GM19035 (cell line): ENCODE measurements around the gene TUBB2B.
"Not testable (repeated sequence)": the region's sequence is repeated elsewhere in the genome, so short reads cannot be mapped to it uniquely, and the experiment has no call there.

ENCODE experiments used
- ATAC-seq: cut with Tn5 transposase; IDR thresholded peaks from one replicate; pipeline ENCODE4 v1.9.1; 2021; ENCODE audit not compliant: unreplicated experiment

Gene TUBB2B

DNA sequence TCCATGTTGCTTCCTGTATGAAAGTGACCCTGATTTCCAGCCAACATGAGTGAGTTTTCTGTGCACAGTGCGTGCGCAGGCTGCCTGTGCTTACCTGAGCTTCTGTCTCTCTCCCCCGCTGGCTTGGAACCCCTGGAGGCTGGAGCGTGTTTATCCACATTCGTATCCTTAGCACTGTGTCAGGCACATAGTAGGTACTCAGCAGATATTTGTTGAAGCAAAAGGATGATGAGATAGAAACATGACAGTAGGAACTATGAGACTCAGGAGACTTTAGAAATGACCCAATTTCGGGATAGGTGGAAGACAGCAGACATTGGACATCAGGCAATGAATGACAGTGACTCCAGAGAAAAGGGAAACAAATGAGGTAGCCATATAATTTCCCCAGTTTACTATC lies 15.2 kb downstream of the TUBB2B start:
- no peak for ATAC-seq

DNA sequence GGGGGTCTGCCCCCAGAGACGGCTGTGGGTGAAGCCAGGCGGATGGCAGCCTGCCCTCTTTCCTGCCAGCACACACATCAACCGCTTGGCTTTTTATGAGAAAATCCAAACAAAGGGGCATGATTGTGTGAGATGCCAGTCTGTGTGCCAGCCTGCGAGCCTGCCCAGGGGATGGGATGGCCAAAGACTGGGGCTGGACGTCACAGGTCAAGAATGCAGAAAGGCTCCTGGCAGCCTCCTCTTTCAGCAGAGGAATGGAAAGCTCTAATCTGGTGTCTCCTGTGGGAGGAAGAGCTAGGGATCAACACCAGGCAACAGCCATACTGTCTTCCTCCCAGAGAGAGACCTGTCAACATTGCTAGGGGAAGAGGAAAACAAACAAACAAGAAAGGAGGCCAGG lies 15.8 kb downstream of the TUBB2B start:
- ATAC-seq, result no peak

DNA sequence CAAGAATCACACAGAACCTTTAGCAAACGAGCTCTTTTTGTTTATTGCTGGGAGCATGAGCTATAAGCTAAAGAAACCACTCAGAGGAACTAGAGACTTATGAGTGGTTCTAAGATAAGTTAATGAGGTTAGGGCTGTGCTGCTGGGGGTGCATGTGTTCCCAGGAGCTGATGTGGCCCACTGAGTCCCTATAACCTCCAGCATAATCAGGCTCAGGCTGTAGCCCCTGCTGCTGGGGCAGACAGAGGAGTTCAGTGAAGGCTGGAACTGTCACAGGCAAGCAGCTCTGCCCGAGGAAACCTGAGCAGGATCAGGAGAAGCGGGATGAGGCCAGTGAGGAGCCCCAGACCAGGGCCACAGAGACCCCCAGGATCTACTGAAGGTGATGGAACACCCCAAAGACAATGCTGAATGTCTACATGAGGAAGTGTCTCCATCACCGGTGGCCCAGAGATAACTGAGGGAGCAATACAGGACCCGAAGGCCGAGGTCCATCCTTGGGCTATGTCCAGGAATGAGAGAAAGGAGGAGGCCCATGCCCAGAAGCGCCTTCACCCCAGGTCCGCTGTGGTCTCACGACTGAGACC lies 17.3 kb downstream of the TUBB2B start:
- ATAC-seq, result peak; percentile 23

DNA sequence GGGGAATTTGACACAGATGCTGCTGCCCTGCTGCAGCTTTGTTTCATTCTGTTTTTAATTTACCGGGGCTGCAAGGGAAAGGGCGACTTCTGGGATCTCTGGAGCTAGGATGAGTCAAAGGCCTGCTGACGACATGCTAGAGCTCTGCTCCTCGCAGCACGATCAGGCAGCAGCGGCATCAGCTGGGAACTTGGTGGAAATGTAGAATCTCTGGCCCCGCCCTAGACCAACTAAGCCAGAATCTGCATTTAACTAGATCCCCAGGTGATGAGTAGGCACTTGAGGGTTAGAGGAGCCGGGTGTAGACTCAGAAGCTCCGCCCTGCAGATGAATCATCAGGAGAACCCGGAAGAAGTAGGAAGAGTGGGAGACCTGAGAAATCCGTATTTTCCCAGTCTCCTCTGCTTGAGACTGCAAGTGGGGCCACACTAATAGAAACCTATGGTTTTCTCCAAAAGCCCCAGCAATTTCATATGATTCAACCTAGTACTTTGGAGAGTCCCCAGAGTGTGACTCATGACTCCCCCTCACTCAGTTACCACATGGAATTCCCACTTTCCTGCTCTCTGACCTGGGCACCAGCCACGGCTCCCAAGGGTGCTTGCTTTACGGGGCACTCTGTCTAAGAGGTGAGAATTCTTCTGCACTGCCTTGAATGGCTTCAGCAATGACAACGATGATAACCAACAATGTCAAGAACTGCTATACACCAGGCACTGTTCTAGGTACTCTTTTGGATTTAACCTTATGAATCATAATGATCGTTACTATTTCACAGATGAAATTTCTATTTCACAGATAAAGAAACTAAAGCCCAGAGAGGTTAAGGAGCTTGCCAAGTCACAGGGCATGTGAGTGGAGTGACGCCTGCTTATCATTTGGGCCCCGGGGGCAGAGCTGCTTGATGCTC lies 18.1 kb downstream of the TUBB2B start:
- peak; percentile 57 for ATAC-seq

DNA sequence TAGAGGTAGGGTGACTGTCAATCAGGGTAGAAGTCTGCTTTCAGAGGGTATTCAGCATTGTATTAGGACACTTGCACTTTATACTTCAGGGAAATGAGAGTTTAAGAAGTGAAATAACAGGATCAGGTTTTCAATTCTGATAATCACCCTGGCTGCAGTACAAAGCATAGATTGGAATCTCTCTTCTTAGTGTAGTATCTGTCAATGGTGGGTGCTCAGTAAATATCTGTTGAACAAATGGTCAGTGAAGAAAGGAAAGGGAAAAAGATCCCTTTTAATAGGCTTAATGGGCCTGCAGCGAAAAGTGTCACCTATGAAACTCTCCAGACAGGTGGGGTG lies 18.7 kb downstream of the TUBB2B start:
- ATAC-seq, result no peak

DNA sequence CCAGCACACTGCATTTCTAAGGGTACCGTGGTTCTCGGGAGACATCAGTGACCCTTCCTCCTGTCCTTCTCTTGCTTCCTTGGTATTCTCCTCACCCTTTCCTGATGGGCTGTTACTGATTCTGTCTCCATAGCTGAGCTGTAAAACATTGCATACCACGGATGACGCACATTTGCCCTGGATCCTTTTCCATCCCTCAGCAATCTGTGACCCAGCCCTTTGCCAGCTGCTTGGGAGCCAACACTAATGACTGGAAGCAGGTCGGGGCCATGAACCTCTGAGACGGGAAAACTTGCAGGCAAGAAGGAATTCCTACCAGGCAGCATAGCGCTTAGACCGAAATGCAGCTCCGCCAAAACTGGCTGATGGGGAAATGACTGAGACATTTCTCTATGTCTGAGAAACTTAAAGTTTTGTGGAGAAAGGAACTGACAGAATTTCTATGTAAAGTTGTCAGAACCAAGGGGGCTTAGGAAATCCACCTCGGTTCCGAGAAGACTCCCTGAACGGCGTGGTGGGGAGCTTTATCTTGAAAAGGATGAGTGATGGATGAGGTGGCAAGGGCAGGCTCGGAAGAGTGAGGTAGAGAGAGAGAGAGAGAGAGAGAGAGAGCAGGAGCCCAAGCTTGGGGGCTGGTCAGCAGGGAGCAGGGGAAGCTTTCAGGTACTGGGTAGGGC lies 19.2 kb downstream of the TUBB2B start:
- ATAC-seq, result no peak

DNA sequence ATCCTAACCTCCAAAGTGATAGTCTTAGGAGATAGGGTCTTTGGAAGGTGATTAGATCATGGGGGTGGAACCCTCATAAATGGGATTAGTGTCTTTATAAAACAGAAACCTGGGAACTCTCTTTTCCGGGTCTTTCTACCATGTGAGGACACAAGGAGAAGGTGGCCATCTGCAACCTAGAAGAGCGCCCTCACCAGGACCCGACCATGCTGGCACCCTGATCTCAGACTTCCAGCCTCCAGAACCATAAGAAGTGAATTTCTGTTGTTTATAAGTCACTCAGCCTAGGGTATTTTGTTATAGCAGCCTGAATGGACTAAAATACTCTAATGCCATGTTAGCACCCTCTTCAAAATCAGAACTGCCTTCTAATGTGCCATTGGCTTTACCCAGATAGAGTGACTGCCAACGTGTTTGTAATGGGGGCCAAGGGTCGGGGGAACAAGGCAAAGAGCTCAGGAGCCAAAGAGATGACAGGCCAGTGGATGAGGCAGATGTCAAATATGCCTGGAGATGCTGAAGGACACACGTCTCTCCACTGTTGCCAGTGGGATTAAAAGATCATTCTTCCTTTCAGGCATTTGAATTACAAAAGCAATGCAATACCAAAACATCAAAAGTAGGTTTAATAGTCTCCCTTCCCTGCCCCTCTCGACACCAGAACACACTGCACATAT lies 21.0 kb downstream of the TUBB2B start:
- no peak for ATAC-seq

DNA sequence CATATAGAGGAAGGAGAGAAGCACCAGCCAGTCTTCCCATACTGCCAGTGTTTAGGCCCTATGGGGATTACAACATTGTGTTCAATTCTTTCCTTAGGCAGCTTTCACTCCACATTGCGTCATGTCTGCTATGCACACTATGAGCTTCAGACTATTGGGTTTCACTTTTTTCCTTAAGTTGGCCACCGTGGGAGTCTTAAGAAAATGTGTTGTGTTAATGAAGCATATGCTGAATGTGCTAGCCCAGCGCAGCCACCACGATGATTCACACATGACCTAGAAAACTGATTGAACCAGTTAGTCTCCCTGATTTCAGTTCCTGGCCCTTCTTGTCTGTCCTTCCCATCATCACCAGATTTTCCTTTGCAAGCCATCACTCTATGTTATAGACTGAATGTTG lies 21.5 kb downstream of the TUBB2B start:
- ATAC-seq, result no peak

DNA sequence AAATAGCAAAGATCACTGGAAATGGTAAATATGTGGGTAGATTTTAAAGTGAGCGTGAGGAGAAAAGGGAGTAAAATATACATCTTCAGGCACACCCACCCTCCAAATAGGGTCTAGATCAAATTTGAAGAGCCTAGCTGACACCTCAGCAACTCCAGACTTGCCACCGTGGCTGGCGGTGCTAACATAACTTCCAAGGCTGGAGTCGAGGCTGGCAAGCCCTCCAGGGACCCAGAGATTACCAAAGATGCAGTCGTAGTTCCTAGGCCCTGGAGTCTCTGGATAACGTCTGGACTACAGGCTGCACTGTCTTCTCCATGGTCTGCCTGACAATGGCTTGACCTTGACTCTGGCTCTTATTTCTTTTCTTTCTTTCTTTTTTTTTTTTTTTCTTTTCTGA lies 22.5 kb downstream of the TUBB2B start:
- ATAC-seq, result no peak

DNA sequence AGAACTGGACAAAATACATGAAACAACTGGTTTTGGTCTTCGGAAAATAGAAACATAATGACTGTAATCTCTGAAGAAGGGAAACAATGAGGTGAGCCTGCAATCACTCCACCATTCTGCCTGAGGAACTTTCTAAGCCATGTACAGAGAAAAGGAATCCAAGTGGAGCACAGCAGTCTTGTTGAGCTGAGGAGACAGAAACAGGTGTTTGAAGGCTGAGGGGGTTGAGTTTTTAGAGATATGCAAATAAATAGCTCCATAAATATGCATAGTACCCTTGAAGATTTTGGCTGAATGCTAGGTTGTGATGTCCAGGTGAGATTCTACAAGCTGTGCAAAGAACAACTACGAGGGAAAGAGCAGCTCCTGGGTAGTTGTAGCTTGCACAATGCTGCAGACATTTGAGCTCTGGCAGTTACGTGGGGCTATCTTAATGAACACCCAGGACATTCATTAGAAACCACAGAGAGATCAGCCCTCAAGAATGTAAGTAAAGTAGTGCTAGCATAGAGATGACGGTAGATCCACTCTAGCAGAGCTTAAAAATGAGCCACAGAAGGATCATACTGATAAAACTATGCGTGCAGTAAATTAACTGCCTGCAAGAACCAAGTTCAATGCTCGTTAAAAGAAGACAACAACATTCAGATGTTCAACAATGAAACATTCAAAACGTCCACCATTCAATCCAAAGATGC lies 24.3 kb downstream of the TUBB2B start:
- ATAC-seq, result no peak

DNA sequence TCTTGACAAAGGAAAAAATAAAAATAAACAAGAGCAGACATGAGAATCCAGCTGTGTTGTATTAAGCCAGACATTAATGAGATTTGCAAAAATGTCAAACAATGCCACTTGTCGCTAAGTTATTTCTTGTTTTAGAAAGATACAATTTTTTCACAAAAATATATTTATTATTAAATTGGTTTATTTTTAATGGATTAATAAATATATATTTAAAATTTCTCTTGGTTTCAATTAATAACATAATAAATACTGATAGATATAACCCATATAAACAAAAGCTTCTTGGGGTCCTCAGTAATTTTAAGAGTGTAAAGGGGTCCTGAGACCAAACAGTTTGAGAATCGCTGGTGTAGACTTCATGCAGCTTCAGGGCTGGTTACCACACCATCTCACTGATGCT lies 26.1 kb downstream of the TUBB2B start:
- ATAC-seq, result no peak

DNA sequence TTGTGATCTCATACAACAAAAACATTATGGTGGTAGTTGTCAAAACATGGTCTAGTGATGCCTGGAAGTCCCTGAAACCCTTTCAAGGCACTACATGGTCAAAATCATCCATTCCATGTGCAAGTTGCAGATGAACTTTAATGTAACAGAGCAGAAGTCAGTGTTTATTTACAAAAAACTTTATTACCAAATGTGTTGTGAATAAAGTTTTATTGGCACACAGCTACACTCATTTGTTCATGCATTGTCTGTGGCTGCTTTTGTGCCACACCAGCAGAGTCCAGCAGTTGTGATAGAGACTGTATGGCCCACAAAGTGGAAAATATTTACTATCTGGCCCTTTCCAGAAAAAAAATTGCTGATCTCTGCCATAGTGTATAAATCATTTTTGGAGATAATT lies 26.8 kb downstream of the TUBB2B start:
- ATAC-seq, result no peak

DNA sequence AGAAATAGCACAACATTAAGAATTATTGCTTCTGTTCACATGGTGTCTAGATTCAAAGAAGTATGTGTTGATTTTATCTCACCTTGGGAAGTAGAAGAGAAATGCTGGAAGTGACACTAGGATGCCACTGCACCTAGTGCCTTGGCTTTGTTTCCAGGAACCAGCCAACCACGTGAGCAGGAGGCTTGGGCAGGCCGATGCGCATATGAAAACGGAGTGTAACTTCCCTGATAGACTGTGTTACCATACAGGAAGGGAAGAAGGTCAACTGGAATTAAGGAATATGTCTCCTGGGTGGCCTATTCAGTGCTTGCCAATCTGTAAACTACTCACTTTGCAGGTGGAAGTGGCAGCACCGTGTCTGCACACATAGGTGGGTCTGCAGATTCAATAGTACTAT lies 28.1 kb downstream of the TUBB2B start:
- no peak for ATAC-seq

DNA sequence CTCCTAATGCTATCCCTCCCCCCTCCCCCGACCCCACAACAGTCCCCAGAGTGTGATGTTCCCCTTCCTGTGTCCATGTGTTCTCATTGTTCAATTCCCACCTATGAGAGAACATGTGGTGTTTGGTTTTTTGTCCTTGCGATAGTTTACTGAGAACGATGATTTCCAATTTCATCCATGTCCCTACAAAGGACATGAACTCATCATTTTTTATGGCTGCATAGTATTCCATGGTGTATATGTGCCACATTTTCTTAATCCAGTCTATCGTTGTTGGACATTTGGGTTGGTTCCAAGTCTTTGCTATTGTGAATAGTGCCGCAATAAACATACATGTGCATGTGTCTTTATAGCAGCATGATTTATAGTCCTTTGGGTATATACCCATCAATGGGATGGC lies 29.7 kb downstream of the TUBB2B start:
- not testable (repeated sequence) for ATAC-seq

DNA sequence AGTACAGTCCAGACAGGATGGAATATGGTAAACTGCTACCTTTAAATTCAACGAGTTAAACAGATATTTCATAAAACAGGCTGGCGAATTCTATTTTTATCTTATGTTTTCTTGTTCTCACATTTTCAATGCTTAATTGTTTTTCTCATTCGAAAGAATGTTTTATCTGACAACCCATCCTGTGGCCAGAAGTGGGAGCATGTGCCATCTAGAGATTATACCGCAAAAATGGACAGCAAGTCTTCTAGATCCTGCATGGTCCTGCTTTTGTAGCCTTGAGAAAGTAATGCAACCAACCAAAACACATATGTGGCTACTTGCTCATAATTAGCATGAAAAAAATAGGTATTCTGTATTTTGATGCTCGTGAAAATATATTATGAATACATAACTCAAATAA lies 30.7 kb downstream of the TUBB2B start:
- no peak for ATAC-seq

DNA sequence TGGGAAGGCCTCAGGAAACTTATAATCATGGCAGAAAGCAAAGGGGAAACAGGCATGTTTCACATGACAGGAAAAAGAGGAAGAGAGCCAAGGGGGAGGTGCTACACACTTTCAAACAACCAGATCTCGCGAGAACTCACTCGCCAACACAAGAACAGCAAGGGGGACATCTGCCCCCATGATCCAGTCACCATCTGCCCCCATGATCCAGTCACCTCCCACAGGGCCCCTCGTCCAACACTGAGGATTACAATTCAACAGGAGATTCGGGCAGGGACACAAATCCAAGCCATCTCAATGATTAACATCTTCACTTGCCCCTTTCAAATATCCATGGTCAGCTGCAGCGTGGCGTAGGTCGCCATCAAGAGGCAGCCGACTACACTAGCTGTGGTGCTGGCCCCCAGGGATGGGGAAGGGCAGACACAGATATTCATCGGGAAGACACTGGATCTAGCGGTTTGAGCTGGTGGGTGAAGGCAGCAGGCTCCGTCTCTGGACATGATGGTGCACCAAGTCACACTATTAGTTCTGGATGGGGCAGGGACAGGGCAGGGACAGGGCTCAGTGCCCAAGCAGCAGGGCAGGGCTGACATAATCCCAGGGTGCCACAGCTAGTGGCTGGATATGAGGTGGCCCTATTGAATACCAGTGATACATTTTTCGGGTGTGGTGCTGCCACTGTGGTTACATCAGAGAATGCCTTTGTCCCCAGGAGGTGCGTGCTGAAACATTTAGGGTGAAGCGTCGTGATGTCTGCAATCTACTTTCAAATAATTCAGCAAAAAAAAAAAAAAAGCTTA lies 31.6 kb downstream of the TUBB2B start:
- no peak for ATAC-seq

DNA sequence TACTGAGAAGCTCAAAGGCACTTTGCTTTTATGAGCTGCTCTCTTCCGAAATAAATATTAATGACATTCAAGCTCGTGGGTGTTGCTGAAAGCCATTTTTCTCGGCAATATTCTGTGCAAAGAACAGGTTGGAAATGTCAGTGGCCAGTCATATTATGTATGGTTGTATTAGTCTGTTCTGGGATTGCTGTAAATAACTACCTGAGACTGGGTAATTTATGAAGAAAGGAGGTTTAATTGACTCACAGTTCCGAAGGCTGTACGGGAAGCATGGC lies 32.1 kb downstream of the TUBB2B start:
- ATAC-seq, result no peak

DNA sequence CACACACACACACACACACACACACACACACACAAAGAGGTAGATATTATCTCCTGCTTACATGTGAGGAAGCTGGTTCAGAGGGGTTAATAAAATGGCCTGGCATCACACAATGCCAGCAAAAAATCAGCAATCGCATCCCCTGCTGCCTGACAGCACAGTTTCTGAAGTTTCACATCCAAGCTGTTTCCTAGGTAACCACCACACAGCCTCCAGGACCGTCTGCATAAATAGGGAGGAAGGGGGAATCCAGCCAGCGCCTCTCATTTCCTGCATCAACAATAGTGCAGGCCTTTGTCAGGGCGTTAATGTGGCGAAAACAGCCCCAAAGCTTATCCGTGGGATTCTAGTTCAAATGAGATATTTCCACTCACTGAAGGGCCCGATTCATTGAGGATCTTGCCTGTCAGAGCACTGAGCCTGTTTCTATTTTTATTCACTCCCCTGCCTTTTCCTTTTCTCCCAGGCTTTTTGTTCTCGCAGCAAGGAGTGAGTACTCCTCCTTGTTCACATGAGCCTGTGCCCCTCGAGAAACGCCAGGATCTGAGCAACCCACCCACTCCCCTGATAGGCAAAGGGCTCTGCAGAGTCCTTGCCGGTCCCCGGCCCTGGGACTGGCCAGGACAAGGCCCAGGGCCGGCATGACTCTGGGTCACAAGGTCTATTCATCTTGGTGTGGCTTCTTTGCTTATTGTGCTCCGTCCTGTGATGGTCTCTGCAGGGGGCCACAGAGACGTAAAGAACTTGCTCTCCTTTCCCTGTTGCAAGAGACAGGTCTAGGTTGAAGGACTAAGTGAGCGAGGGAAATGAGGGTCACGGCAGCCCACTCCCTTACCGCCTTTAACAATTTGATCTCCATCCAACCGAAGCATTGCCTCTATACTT lies 32.7 kb downstream of the TUBB2B start:
- ATAC-seq, result no peak

DNA sequence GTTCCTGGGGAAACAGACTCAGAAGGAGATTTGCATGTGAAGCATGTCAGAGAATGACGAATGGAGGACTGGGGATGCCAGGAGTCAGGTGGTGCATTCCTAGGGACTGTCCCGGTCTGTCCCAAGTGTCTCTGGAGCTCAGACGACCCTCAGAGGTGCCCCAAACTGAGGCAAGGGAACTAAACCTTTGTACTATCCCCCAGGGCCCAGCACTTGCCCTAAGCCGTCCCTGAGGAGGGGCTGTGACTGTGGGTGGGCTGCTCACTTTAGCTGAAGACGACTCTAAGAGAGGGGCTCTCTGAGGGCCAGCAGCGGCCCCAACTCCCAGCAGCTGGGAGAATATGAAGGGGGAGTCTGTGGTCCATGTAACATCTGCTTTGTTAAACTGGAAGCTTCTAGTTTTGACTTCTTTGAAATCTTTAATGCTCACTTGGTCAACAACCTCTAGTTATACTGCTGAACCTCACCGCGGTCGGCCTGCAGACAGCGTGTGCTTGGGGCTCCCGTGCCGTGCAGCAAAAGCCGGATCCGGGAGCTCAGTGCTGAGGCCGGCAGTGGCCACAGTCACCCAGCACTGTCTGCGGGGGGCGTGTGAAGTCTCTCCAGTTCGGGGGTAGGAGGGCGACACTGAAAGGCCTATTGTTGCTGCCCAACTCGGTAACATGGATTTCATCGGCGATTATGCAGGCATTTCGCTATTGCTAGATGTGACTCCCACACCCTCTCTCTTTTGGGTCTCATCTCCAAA lies 34.2 kb downstream of the TUBB2B start:
- no peak for ATAC-seq
